ENCODE measurements around the gene MYO1D. TPM values are rescaled to one million over a fixed set of nuclear protein-coding genes. Genes with fewer than 3 reads are reported as not detected.

The MYO1D gene
- total RNA-seq, 6 donors from 2014 or later, result 63.0 to 139 (median 91.9) TPM

- ATAC-seq (ENCODE audit: low FRiP score in 2 of 2), result no peak
- no peak for TF ChIP-seq EP300 (IDR thresholded peaks at IDR 0.05)
- no peak for TF ChIP-seq POLR2A (IDR thresholded peaks at IDR 0.05)
- TF ChIP-seq POLR2AphosphoS5 (IDR thresholded peaks at IDR 0.05), result no peak
- TF ChIP-seq CTCF (IDR thresholded peaks at IDR 0.05), result no peak
- Histone ChIP-seq H3K9me3 (no peaks in the 10 kb centered on the region), H3K27me3 (no peaks in the 10 kb centered on the region), H3K27ac (no peak overlapping the region), H3K4me3 (no peak overlapping the region), H3K36me3 (no peaks in the 10 kb centered on the region), H3K4me1 (peaks cover 4 to 16% (median 8%) of the 10 kb centered on the region in 4 donors)
- no peak for DNase-seq
- WGBS, 2 donors, result 60 to 83% methylated on average over 2 of the region's 2 CpGs
Observed at GRCh38 chr17:32801641-32802040, 75.3 kb downstream of the MYO1D start.

- H3K9me3 ChIP-seq, result no peaks in the 10 kb centered on the region
- TF ChIP-seq POLR2AphosphoS5 (IDR thresholded peaks at IDR 0.05), result no peak
- 74 to 76% methylated on average over 4 of the region's 4 CpGs for WGBS, 2 donors
- no peaks in the 10 kb centered on the region for H3K36me3 ChIP-seq
- no peak overlapping the region for H3K27ac ChIP-seq
- H3K4me1 ChIP-seq, result peaks cover 4 to 16% (median 8%) of the 10 kb centered on the region in 4 donors
- H3K4me3 ChIP-seq, result no peak overlapping the region
- ATAC-seq (ENCODE audit: low FRiP score in 2 of 2) (no peak), DNase-seq (no peak)
- H3K27me3 ChIP-seq, result no peaks in the 10 kb centered on the region
Observed at GRCh38 chr17:32801193-32801592, 75.7 kb downstream of the MYO1D start.

- Histone ChIP-seq H3K36me3 (no peaks in the 10 kb centered on the region), H3K9me3 (no peaks in the 10 kb centered on the region), H3K27me3 (no peaks in the 10 kb centered on the region), H3K4me3 (no peak overlapping the region), H3K27ac (no peak overlapping the region), H3K4me1 (peaks cover 0 to 11% (median 5%) of the 10 kb centered on the region in 4 donors)
- DNase-seq (no peak), ATAC-seq (ENCODE audit: low FRiP score in 2 of 2) (no peak)
- TF ChIP-seq CTCF (IDR thresholded peaks at IDR 0.05) (no peak), POLR2AphosphoS5 (IDR thresholded peaks at IDR 0.05) (no peak), POLR2A (IDR thresholded peaks at IDR 0.05) (no peak), EP300 (IDR thresholded peaks at IDR 0.05) (no peak)
- 63 to 92% methylated on average over 1 of the region's 1 CpG for WGBS, 2 donors
Observed at GRCh38 chr17:32798938-32799337, 78.0 kb downstream of the MYO1D start.

- 80 to 82% methylated on average over 8 to 11 of the region's 11 CpGs for WGBS, 2 donors
- ATAC-seq (ENCODE audit: low FRiP score in 2 of 2) (no peak), DNase-seq (no peak)
- H3K27ac ChIP-seq, result no peak overlapping the region
- no peaks in the 10 kb centered on the region for H3K27me3 ChIP-seq
- H3K4me3 ChIP-seq, result no peak overlapping the region
- no peaks in the 10 kb centered on the region for H3K36me3 ChIP-seq
- H3K4me1 ChIP-seq, result peaks cover 0 to 5% (median 2%) of the 10 kb centered on the region in 4 donors
- TF ChIP-seq POLR2A (IDR thresholded peaks at IDR 0.05), result no peak
- no peak for TF ChIP-seq CTCF (IDR thresholded peaks at IDR 0.05)
- TF ChIP-seq POLR2AphosphoS5 (IDR thresholded peaks at IDR 0.05), result no peak
- TF ChIP-seq EP300 (IDR thresholded peaks at IDR 0.05), result no peak
- H3K9me3 ChIP-seq, result no peaks in the 10 kb centered on the region
Observed at GRCh38 chr17:32795339-32795979, 81.5 kb downstream of the MYO1D start.

- no peak for ATAC-seq (ENCODE audit: low FRiP score in 2 of 2)
- peaks cover 0 to 5% (median 2%) of the 10 kb centered on the region in 4 donors for H3K4me1 ChIP-seq
- TF ChIP-seq POLR2A (IDR thresholded peaks at IDR 0.05) (no peak), EP300 (IDR thresholded peaks at IDR 0.05) (no peak), CTCF (IDR thresholded peaks at IDR 0.05) (no peak), POLR2AphosphoS5 (IDR thresholded peaks at IDR 0.05) (no peak)
Observed at GRCh38 chr17:32794533-32795246, 82.2 kb downstream of the MYO1D start.

More at GRCh38 chr17:32794533-32795246, 82.2 kb downstream of the MYO1D start:
- no peak overlapping the region for H3K27ac ChIP-seq
- H3K36me3 ChIP-seq, result no peaks in the 10 kb centered on the region
- H3K9me3 ChIP-seq, result no peaks in the 10 kb centered on the region
- no peaks in the 10 kb centered on the region for H3K27me3 ChIP-seq
- H3K4me3 ChIP-seq, result no peak overlapping the region
- no peak for DNase-seq
- WGBS, 2 donors, result 89 to 90% methylated on average over 7 of the region's 7 CpGs
